NCI-H2196 (cell line): Measurements from ENCODE around the gene DCAF6.
A peak's percentile ranks its signal among the peaks of the same experiment; 100 is the strongest.

Source experiments
- DNase-seq: peaks from one replicate; lab custom pipeline; 2025; ENCODE audit not compliant: unreplicated experiment; lab: John Stamatoyannopoulos, UW

DCAF6 gene

DNA sequence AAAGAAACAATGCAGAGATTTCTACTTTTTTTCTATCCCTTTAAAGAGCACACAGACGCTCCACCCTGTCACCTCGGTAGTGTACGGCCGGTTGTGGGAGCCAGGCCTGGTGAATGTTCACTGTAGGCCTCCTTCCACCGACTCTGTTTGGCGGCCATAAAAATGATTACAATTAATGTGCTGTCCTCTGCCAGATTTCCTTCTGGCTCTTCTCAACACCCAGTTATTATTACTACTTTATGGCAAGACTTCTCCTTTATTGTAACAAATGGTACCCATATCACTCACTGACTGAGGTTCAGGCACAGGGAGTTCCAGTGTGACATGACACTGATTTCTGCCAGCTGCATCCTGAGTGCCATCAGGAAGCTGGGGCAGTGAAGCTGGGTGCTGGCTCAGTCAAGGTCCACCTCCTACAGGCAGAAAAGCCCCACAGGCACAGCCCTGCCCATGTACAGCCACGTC, 162.9 kb downstream of the DCAF6 start:
- DNase-seq, result no peak

GRCh38 chr1:168100315-168101002, 164.0 kb downstream of the DCAF6 start:
- no peak for DNase-seq

DNA sequence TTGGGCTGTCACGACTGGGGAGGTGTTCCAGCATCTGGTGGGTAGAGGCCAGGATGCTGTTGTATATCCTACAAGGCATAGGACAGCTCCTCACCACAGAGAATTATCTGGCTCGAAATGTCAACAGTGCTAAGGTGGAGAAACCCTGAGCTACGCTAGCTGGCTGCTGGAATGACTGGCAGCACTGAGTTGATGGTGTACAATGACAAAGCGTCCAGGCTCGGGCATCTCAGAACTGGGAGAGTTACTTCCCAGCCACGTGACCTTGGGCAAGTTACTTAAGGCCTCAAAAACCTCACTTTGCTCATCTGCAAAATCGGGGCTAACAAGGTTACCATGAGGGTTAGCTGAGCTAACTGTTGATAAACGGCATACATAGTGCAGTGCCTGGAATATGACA, 164.9 kb downstream of the DCAF6 start:
- no peak for DNase-seq

DNA sequence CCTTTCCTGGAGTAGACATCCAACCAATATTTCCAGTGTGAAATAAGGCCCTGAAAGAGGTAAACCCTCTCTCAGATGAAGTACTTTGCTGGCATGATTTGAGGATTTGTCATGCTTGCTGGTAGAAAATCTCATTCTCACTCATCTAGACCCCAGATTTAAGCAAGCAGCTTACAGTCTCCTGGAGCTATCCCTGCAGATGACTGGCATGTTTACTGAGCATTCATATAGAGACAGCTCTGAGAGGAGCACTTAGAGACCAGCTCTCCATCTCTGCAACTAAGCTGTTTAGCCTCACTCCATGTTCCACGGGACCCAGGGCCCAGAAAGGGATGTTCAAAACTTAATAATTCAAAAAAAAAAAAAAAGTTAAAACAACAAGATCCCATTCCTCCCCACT, 166.0 kb downstream of the DCAF6 start:
- DNase-seq, result no peak

- DNase-seq, result no peak
Observed at GRCh38 chr1:168104535-168104934, 168.1 kb downstream of the DCAF6 start.

DNA sequence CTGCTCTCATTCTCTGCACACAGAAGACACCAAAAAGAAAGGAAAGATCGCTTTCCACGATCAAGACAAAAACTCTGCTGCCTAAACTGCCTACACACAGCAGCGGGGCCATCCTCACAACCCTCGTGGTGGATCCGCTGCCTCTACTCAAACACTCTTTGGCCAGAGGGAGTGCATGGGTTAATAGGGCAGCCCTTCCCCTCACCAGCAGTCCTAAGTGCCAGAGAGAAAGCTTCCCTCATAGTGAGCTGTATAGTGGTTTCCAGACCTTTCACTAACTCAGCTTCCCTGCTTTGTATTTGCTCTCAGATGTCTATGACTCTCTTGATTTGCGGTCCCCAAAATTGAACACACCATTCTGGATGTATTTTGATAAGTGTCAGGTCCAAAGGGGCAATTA, 169.4 kb downstream of the DCAF6 start:
- no peak for DNase-seq

DNA sequence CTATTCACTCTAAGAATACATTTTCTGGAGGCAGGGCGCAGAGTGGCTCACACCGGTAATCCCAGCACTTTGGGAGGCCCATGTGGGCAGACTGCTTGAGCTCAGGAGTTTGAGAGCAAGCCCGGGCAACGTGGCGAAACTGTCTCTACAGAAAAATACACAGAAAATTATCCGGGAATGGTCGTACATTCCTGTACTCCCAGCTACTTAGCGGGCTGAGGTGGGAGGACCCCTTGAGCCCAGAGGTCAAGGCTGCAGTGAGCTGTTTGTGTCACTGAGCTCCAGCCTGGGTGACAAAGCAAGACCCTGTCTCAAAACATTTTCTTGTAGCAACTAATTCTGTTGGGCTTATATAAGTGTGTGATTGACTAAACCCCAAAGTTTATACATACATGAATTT, 169.8 kb downstream of the DCAF6 start:
- DNase-seq, result no peak

- DNase-seq, result no peak
Observed at GRCh38 chr1:168110896-168111545, 174.5 kb downstream of the DCAF6 start.

DNA sequence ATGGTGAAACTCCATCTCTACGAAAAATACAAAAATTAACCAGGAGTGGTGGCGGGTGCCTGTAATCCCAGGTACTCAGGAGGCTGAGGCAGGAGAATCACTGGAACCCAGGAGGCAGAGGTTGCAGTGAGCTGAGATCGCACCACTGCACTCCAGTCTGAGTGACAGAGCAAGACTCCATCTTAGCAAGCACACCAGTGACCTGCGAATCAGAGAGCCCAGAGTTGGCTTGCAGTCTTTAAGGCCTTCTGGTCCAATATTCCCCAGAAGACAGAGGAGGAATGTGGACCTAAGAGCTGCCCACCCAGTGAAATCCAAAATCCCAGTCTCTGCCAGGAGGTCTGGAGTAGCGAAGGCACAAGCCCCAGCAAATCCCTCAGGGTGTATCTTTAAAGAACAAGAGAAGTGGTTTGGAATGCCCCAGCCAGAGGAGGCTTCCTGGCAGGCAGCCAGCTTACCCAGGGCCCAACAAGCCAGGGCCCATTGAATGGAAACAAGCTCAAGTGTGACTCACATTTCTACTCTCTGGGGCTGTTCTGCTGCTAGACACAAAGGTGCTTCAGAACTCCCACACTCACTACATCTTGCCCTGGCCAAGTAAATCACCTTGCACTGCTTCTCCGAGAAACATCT, 176.3 kb downstream of the DCAF6 start:
- DNase-seq, result peak; percentile 86

DNA sequence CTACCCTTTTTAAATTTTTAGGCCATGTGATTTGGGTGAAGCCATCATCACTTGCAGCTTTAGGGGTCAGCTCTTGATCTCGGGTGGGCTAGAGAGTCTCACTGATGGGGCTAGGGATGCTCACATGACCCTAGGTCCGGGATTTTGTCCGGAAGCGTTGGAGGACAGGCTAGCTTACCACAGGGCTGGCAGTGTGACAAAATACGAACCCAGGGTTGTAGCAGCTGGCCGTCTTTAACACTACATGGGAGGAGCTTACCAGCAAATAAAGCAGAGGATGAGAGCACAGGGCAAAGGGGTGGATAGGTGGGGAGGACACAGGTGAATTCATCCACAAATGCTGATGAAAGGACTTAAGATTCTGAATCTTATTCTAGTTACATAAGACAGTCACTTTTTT, 178.4 kb downstream of the DCAF6 start:
- DNase-seq, result peak; percentile 78

DNA sequence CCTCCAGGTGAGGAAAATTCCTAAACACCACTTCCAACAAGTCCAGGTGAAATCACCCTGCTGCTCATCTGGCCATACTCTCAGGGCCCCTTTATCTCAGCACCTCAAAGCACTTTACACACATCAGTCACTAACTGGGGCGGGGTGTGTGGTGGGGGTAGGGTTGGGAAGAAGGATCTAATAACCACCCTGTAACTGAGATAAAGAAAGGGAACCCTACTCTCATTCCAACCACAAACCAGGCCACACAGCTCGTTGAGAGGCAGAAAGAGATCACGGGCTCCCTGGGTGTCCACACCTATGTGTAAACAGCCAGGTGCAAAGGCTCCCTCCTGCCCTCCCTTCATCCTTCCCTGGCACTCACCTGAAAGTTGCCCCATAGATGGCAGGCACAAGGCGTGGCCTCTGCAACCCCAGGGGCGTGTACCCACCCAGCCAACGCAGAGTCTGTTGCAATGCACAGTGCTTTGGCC, 179.9 kb downstream of the DCAF6 start:
- DNase-seq, result peak; percentile 59

GRCh38 chr1:168119750-168120149, 183.3 kb downstream of the DCAF6 start:
- DNase-seq, result no peak

DNA sequence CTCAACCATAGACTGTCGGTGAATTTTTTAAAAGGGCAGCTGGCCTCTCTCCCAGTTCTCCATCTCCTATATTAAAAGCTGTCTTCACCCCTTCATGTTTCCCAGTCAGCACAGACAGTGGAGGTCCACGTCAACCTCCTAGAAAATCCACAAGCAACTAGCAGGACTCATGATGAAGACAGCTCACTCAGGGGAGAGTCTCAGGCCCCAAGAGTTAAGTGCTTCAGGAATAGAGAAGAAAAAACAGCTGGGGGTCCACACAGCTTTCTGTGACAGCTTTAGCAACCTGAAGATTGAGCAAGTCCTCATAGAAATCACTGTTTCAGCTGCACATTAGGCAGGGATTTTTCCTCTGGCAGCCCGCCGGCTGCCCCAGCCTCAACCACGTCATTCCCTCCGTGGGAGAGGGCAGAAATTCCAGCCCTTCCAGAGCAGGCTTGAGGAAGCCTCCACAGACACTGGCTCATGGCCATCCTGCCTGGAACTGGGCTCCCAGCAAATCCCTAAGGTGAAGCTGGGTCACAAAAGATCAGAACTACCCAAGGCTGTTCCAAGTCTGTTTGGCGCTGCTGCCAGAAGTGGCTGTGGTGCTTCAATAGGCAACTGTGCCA, 185.0 kb downstream of the DCAF6 start:
- no peak for DNase-seq

GRCh38 chr1:168125051-168125450, 188.6 kb downstream of the DCAF6 start:
- no peak for DNase-seq
